Neutrophil (primary cell): ENCODE results near the gene ASB3.

ENCODE experiments used
- H3K27ac ChIP-seq: fragments of 200-600 bp; sonication (generic); 2 replicates; pipeline ENCODE4 v1.5.1; 2016; ENCODE audit warnings: mild to moderate bottlenecking, moderate library complexity
- H3K27me3 ChIP-seq: fragments of 200-600 bp; sonication (generic); 2 replicates; pipeline ENCODE4 v1.6.0; 2016; ENCODE audit warnings: mild to moderate bottlenecking
- H3K36me3 ChIP-seq: fragments of 200-600 bp; sonication (generic); 2 replicates; pipeline ENCODE4 v1.5.1; 2017
- H3K4me1 ChIP-seq, 2 experiments: fragments of 200-600 bp in 1 of 2; sonication (generic) in 1 of 2; 1 replicate in 1 of 2; 2 replicates in 1 of 2; pipeline versions ENCODE4 v1.5.1 to v1.6.1; 2013 to 2016; ENCODE audit warnings: low read depth in 1 of 2, low read length in 1 of 2, mild to moderate bottlenecking in 1 of 2, moderate library complexity in 1 of 2; ENCODE audit not compliant: control insufficient read depth in 1 of 2, insufficient read depth in 1 of 2
- H3K4me3 ChIP-seq, 2 experiments: fragments of 200-600 bp in 1 of 2; sonication (generic) in 1 of 2; 1 replicate in 1 of 2; 2 replicates in 1 of 2; pipeline ENCODE4 v1.5.1; 2013 to 2016; ENCODE audit warnings: low read depth in 1 of 2, low read length in 1 of 2, mild to moderate bottlenecking in 1 of 2, moderate library complexity in 1 of 2
- H3K9me3 ChIP-seq: fragments of 200-600 bp; sonication (generic); 2 replicates; pipeline ENCODE4 v1.5.1; 2016
- CTCF ChIP-seq: fragments of 200-600 bp; sonication (generic); IDR thresholded peaks from 2 replicates; pipeline ENCODE4 v1.5.1; 2016; ENCODE audit warnings: antibody characterized with exemption

The ASB3 gene

DNA sequence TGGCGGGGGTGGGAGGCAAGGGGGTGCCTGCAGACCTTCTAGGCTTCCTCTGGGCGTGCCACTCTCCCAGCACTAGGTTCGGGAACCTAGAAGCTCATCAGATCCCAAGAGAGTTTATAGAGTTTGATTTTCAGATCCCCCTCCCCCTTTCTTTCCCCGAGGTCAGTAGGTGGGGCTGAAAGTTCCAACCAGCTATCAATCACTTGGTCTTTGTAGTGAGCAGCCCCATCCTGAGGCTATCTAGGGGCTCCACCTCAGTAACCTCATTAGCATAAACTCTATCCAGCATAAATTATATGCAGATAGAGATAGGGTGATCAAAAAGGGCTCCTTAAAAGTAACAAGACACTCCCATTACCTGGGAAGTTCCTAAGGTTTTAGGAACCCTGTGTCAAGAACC is 32.9 kb upstream of the ASB3 start:
- TF ChIP-seq CTCF, result no peak
- H3K36me3 ChIP-seq, result peaks cover 45% of the 10 kb centered on the region
- no peaks in the 10 kb centered on the region for H3K27me3 ChIP-seq
- no peak overlapping the region for H3K4me3 ChIP-seq
- no peaks in the 10 kb centered on the region for H3K9me3 ChIP-seq
- no peaks in the 10 kb centered on the region for H3K4me1 ChIP-seq
- H3K27ac ChIP-seq, result no peak overlapping the region

- no peak for TF ChIP-seq CTCF
- H3K4me3 ChIP-seq, result no peak overlapping the region
- H3K27me3 ChIP-seq, result no peaks in the 10 kb centered on the region
- H3K27ac ChIP-seq, result no peak overlapping the region
- H3K9me3 ChIP-seq, result no peaks in the 10 kb centered on the region
- H3K36me3 ChIP-seq, result peaks cover 45% of the 10 kb centered on the region
- H3K4me1 ChIP-seq, result no peaks in the 10 kb centered on the region
Measured at GRCh38 chr2:53818854-53819435, 32.2 kb upstream of the ASB3 start.

DNA sequence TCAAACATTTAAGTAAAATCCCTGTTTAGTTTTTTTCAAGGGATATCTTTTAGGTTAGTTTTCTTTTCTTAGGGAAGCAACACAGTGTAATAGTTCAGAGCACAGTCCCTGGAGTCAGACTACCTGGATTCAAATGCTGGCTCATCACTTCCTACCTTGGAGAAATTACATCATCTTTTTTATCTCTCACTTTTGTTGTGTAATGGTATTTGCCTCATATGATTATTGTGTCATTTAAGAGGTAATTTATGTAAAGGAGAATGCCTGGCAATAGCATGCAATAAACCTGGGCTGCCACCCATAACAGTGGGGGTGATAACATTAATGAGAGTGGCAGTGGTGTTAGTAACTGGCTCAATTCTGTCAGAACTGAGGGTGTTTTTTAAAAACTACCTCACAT is 26.4 kb upstream of the ASB3 start:
- Histone ChIP-seq H3K36me3 (peaks cover 64% of the 10 kb centered on the region), H3K4me3 (no peak overlapping the region), H3K27ac (no peak overlapping the region), H3K4me1 (peaks cover 0 to 3% of the 10 kb centered on the region in 2 experiments), H3K9me3 (no peaks in the 10 kb centered on the region), H3K27me3 (no peaks in the 10 kb centered on the region)
- TF ChIP-seq CTCF, result no peak

GRCh38 chr2:53811601-53812000 is 24.8 kb upstream of the ASB3 start:
- Histone ChIP-seq H3K4me3 (no peak overlapping the region), H3K4me1 (peaks cover 0 to 3% of the 10 kb centered on the region in 2 experiments), H3K27ac (no peak overlapping the region), H3K9me3 (no peaks in the 10 kb centered on the region), H3K27me3 (no peaks in the 10 kb centered on the region), H3K36me3 (peaks cover 70% of the 10 kb centered on the region)
- no peak for TF ChIP-seq CTCF

GRCh38 chr2:53802617-53803151 is 15.9 kb upstream of the ASB3 start:
- H3K27me3 ChIP-seq, result no peaks in the 10 kb centered on the region
- no peak overlapping the region for H3K27ac ChIP-seq
- H3K4me1 ChIP-seq, result no peaks in the 10 kb centered on the region
- no peak for TF ChIP-seq CTCF
- H3K36me3 ChIP-seq, result peaks cover 42% of the 10 kb centered on the region
- H3K4me3 ChIP-seq, result no peak overlapping the region
- H3K9me3 ChIP-seq, result no peaks in the 10 kb centered on the region
